GM13976 (cell line): Measurements from ENCODE around the gene RAET1G.

Experiments
- DNase-seq: peaks from one replicate; pipeline ENCODE4 v3.0.0; 2012; ENCODE audit warnings: low spot score
- in situ Hi-C: fragments of 300-500 bp; cut with MboI; formaldehyde crosslinking; loops from one replicate; pipeline ENCODE4 v1.12.0; 2022; ENCODE audit warnings: low sequenced_read_pairs, mixed read lengths, inconsistent platforms; ENCODE audit not compliant: unreplicated experiment
- TF ChIP-seq, protein P1 (sequence below): IDR thresholded peaks from 2 replicates; pipeline ENCODE4 v1.5.1; 2012; ENCODE audit warnings: borderline replicate concordance, mild to moderate bottlenecking; ENCODE audit not compliant: insufficient read depth; ENCODE audit errors: extremely low read depth, missing control alignments, control extremely low read depth

The RAET1G gene

DNA sequence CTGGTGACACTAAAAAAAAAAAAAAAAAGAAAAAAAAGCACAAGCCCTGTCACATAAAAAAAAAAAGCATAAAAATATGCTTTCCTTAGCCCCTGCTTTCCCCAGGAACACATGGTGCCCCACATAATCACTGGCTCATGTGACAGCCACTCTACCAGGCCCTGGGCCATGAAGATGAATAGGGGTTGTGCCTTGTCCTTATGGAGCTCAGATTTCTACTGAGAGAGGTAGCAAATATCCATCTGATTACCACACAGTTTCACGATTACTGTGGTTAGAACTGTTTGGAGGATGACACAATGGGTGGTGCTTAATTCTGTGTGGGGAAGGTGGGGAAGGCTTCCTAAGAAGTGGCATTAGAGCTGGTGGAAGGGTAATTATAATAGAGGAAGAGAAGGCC lies 34.3 kb downstream of the RAET1G start:
- TF ChIP-seq, protein P1, sequence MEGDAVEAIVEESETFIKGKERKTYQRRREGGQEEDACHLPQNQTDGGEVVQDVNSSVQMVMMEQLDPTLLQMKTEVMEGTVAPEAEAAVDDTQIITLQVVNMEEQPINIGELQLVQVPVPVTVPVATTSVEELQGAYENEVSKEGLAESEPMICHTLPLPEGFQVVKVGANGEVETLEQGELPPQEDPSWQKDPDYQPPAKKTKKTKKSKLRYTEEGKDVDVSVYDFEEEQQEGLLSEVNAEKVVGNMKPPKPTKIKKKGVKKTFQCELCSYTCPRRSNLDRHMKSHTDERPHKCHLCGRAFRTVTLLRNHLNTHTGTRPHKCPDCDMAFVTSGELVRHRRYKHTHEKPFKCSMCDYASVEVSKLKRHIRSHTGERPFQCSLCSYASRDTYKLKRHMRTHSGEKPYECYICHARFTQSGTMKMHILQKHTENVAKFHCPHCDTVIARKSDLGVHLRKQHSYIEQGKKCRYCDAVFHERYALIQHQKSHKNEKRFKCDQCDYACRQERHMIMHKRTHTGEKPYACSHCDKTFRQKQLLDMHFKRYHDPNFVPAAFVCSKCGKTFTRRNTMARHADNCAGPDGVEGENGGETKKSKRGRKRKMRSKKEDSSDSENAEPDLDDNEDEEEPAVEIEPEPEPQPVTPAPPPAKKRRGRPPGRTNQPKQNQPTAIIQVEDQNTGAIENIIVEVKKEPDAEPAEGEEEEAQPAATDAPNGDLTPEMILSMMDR, result no peak
- in situ Hi-C loops, result no loop called here
- no peak for DNase-seq

DNA sequence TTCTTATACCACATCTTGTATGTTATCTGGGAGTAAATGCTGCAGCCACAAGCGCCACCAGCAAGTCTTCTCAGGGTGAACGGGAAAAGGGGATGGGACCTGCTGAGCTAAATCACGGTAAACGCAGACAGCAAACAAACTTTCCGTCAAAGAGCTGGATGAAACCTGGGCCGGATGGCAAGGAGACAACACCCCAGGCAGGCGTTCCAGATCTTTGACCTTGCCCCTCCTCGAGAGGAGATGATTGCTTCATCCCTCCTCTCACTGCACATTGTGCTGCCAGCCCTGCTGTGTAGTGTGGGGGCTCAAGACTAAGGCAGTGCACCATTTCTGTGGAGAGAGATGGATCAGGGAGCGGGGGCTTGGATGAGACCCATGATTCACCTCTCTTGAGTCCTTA lies 34.8 kb downstream of the RAET1G start:
- no peak for DNase-seq
- in situ Hi-C loops, result no loop called here
- TF ChIP-seq, protein P1, result no peak

DNA sequence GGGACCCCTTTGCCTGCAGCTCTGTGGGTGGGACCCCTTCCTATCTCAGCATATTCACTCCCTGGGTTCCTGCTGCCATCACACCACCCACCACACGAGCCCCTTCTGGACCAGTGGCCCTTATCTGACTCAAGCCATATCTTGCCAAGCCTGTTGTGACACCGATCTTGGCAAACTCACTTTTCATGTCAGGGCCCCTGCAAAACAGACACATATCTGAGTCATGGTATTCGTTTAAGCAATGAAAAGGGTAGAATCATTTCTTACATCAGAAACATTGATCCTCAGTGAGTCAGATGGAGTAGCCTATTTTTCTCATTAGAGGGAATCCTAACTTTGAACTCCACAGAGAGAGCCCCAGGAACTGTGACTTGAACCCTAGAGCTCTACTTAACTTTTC lies 35.6 kb downstream of the RAET1G start:
- in situ Hi-C loops, result no loop called here
- TF ChIP-seq, protein P1, result no peak
- DNase-seq, result no peak

DNA sequence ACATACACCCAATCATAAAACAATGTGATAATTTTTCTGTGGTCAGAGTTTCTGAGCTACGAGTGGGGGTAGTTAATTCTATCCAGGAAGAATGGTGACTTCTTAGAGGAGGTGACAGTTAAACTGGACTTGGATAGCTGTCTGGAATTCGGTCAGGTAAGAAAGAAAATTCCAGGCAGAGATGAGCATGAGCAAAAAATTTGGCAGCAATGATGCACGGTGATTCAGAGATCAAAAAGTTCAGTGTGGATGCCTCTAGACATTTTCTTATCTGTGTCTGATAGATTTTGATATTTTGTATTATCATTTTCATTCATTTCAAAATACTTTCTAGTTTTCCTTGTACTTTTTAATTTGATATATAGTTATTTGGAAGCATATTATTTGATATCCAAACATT lies 37.0 kb downstream of the RAET1G start:
- in situ Hi-C loops, result no loop called here
- TF ChIP-seq, protein P1, result no peak

DNA sequence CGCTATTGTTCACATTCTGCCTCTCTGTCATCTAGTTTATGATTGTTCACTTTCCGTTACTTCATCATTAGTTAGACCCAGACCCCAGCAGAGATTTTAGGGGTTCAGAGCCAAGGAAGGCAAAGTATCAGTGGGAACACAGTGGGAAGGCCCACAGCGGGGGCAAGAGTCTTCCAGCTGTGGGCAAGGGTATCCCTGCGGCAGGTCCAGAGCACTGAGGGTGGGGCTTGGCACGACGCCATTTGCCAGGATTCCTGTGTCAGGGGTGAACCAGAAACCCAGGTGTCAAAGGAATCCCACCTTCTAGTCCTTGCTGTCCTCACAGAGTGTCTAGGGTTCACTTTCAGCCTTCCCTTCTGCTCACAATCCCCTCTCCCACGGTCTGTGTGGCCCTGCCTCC lies 38.3 kb downstream of the RAET1G start:
- DNase-seq, result no peak
- in situ Hi-C loops, result no loop called here
- TF ChIP-seq, protein P1, result no peak

More for the DNA sequence above, 37.0 kb downstream of the RAET1G start:
- no peak for DNase-seq

DNA sequence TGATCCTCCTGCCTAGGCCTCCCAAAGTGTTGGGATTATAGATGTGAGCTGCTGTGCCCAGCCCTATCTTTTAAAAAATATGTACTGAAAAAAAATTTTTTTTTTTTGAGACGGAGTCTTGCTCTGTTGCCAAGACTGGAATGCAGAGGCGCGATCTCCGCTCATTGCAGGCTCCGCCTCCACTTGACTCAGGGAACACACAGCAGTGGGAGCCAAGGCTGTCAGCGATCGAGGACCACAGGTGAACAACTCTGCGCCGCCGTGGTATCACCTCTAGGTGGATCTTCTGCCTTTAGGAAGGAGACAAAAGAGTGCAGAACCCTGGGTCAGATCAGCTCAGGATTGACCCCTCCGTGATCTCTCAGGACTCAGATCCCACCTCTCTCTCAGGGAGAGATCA lies 38.7 kb downstream of the RAET1G start:
- TF ChIP-seq, protein P1, result no peak
- no peak for DNase-seq
- in situ Hi-C loops, result no loop called here

DNA sequence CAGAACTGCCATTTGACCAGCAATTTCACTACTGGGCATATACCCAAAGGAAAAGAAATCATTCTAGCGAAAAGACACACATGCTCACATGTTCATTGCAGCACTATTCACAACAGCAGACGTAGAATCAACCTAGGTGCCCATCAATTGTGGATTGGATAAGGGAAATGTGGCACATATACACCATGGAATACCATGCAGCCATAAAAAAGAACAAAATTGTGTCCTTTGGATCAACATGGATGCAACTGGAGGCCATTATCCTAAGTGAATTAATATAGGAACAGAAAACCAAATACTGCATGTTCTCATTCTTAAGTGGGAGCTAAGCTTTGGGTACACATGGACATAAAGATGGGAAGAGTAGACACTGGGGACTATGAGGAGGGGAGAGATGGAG lies 41.1 kb downstream of the RAET1G start:
- TF ChIP-seq, protein P1, result no peak
- in situ Hi-C loops, result no loop called here
- DNase-seq, result no peak
